ENCODE data around the gene DTX1.
"Not testable (repeated sequence)": the region's sequence is repeated elsewhere in the genome, so short reads cannot be mapped to it uniquely, and the experiment has no call there.

DTX1 gene

DNA sequence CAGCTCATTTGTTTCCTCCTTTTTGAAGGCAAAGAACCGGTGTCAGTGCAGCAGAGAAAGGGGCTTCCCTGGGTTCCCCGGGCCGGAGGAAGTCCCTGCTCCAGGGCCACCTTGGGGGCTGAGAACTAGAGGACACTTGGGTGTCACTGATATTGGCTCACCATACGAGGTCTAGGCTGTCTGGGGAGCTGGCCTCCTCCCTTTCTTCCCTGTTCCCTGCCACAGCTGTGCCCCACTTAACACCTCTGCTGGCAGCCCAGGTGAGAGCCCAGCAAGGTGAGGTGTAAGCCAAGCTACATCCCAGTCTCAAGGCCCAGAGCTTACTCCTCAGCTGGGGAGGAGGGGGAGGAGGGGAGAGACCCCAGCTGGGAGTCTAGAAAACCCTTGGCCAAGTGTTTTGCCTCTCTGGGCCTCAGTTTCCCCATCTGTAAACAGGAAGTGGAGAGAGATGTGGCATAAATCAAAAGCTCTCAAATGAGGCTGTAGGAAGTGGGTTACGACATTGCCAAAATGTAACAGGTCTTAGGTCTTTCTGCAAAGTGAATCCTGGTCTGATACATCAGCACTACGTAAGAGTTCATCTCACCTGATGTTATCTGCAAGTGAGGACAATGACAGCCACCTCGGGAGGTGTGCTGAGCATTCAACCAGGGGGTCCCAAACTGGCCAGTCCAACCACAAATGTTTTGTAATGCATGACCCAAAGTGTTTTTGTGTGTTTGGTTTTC is 53.5 kb downstream of the DTX1 start:
- no peak overlapping the region for H3K27ac ChIP-seq

GRCh38 chr12:113111247-113111646 is 54.7 kb downstream of the DTX1 start:
- H3K27ac ChIP-seq: no peak overlapping the region
- DNase-seq (ENCODE audit: low read depth, low spot score): no peak

More for the DNA sequence above, 53.5 kb downstream of the DTX1 start:
- no peak for DNase-seq (ENCODE audit: low read depth, low spot score)

DNA sequence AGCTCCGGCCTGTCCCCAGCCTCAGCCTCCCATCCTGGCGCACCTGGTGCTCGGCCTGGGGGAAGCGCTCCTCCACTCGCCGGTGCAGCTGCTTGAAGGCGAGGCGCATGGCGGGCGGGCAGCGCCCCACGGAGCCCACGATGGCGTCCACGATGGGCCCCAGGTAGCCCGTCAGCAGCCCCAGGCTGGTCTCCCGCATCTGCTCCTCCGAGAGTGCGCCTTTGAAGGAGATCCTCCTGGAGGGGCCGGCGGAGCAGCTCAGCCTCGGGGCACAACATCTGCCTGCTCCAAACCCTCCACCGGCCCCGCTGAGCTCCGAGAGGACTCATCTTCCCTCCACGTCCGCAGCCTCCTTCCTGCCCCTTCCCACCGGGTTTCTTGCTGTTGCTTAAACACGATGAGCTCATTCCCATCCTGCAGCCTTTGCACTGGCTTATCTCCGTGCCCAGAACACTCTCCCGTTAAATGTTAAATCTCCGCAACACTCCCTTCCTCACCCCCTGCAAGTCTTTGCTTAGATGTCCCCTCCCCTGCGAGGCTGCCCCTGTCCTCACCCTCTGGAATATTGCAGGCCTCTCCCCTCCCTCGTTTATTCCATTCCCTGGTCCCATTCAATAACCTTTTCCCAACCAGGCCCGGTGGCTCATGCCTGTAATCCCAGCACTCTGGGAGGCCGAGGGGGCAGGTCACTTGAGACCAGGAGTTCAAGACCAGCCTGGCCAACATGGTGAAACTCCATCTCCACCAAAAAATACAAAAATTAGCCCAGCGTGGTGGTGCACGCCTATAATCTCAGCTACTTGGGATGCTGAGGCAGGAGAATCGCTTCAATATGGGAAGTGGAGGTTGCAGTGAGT is 55.7 kb downstream of the DTX1 start:
- no peak overlapping the region for H3K27ac ChIP-seq
- no peak for DNase-seq (ENCODE audit: low read depth, low spot score)

- H3K27ac ChIP-seq: no peak overlapping the region
- DNase-seq (ENCODE audit: low read depth, low spot score): no peak
Observed at GRCh38 chr12:113113397-113113796, 56.9 kb downstream of the DTX1 start.

- DNase-seq (ENCODE audit: low read depth, low spot score): no peak
- no peak overlapping the region for H3K27ac ChIP-seq
Observed at GRCh38 chr12:113114447-113115178, 58.1 kb downstream of the DTX1 start.

DNA sequence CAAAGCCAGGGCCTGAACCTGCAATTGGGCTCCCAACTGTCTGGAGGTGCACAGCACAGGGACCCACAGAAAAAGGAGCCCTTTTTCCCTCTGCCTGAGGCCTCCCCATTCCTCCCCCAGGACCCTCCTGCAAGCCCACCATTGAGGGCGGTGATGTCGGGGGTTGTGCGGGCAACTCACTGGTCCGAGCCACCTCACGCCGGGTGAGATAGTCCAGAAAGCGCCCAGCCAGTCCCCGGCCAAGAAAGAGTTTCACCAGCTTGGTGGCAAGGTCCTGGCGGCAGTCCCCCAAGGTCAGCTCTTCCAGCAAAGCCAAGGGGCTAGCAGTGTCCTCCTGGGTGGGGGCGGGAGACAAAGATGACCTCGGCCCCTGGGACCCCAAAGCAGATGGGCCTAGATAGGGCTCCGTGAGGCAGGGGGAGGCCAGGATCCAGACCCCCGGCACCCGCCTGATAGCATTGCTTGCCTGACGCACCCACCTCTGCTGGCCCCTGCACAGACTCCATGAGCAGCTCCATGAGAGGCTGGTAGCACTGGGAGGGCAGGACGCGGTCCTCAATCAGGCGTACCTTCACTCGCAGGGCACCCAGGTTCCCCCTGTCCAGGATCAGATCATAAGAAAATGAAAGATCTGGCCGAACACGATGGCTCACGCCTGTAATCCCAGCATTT is 59.1 kb downstream of the DTX1 start:
- no peak overlapping the region for H3K27ac ChIP-seq
- DNase-seq (ENCODE audit: low read depth, low spot score): no peak

GRCh38 chr12:113116875-113117274 is 60.3 kb downstream of the DTX1 start:
- DNase-seq (ENCODE audit: low read depth, low spot score): no peak
- H3K27ac ChIP-seq: no peak overlapping the region

- DNase-seq (ENCODE audit: low read depth, low spot score); H3K27ac ChIP-seq: not testable (repeated sequence)
Observed at GRCh38 chr12:113117684-113118083, 61.2 kb downstream of the DTX1 start.

DNA sequence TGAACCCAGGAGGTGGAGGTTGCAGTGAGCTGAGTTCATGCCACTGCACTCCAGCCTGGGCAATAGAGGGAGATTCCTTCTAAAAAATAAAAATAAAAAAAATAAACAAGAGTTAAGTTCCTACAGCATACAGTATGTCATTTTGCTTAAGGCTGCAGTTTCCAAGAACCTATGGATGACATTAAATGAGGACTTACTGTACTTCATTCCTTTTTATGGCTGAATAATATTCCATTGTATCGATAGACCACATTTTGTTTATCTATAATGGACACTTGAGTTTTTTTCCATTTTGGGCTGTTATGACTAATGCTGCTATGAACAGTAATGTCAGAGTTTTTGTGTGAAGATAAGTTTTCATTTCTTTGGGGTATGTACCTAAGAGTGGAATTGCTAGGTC is 61.6 kb downstream of the DTX1 start:
- H3K27ac ChIP-seq: no peak overlapping the region
- no peak for DNase-seq (ENCODE audit: low read depth, low spot score)

DNA sequence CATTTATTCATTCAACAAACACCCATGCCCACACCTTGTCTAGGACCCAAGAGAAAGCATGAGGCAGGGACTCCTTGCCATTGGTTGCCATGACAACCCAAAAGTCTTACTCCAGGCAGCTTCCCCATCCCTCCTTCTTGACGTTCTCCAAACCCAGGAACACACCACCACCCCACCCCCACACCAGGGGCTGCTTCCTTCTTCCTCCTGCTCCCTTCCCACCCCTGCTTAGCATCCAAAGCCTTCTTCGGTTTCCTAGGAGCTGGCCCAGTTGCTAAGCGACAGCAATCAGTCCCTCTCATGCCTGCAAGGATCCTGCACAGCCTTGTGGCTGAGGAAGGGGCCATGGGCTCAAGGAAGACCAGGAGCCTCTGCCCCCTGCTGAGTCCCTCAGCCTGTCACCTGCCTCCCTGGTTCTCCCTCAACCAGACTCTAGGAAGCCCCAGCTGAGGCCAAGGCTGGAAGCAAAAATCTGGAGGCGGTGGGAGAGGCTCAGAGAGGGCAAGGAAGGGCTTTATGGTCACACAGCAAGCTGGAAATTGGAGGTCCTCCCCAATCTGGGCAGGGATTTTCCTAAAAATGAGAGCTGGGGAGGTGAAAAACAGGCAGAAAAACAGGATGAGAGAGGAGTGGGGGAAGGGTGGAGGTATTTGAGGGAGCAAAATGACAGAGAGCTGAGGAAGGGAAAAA is 63.6 kb downstream of the DTX1 start:
- H3K27ac ChIP-seq: no peak overlapping the region
- DNase-seq (ENCODE audit: low read depth, low spot score): no peak

GRCh38 chr12:113120670-113121370 is 64.3 kb downstream of the DTX1 start:
- DNase-seq (ENCODE audit: low read depth, low spot score): no peak
- H3K27ac ChIP-seq: no peak overlapping the region

DNA sequence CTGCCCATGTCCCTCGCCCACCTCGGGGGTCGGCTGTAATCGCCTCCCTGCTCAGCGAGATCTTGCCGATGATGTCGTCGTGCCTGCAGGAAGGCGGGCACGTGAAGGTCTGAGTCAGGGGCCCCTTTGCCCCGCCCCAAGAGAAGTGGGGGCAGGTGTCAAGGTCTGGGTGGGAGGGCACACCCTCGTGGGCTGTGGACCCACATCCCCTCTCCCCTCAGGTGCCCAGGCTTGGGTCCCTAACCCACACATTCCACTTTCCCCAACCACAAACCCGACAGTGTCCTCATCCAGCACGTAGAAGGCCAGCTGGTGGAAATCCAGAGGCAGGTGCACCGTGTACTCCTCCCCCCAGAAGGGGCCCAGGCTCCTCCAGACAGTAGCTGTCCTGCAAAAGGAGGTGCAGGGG is 71.3 kb downstream of the DTX1 start:
- H3K27ac ChIP-seq: no peak overlapping the region
- DNase-seq (ENCODE audit: low read depth, low spot score): no peak

DNA sequence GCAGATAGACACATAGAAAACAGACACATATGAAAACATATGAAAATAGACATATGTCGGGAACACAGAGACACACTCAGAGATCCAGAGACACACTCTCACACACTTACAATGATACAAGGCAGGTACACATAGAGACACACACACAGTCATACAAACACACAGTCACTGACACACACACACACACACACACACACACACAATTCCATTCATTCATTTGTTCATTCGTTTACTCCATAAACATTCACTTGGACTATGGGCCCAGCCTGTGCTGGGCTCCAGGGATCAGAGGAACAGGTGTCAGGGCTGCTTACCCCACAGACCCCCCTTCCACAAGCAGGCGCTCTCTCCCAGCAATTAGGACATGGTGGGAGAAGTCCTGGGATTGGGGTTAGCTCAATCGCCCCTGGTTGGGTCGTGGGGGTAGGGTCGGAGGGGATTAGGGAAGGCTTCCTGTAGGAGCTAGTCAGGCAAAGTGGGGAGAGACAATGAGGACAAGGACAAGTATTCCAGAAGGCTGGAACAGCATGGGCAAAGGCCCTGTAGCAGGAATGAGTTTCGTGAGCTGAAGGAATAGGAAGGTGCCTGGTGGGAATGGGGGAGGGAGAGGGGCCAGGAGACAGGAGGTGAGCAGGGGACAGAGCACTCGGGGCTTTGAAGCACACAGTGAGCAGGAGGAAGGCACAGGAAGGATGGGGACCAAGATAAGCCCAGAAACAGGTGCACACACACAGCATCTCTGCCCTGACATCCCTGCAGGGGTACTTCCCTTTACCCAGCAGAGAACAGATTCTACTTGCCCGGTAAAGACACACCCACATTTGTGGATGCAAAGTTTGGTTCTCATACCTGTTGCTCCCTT is 72.5 kb downstream of the DTX1 start:
- no peak for DNase-seq (ENCODE audit: low read depth, low spot score)
- no peak overlapping the region for H3K27ac ChIP-seq

DNA sequence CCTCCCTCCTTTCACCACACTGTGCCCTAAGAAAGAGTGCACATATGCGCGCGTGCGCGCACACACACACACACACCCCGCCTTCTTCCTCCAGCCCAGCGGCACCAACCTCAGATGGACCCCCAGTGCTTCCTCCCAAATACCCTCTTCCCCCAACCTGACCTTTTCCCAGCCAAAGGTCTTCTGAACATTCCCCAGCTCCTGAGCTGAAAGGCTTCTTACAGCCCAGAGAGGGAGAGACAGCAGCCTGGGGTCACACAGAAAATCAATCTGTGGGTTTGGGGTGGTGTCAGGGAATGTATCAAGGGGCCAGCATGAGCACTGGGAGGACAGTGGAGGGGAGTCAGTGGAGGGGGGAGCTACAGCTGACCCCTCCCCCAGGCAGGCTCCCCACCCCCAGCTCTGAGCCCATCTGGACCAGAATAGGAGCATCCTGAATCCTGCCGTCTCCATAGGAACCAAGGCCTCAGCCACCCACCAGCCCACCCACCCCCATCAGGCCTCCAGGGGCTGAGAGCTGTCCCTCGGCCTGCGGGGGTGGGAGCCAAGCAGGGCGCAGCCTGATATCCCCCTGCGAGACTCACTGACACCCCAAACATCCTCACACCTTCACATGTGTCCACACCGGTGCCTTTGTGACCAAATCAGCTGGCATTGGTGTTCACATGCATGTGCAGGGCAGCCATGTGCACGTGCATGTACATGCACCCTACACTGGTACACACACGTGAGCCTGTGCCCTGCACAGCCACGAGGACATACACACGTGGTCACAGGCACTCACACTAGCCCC is 73.3 kb downstream of the DTX1 start:
- H3K27ac ChIP-seq: no peak overlapping the region
- no peak for DNase-seq (ENCODE audit: low read depth, low spot score)

DNA sequence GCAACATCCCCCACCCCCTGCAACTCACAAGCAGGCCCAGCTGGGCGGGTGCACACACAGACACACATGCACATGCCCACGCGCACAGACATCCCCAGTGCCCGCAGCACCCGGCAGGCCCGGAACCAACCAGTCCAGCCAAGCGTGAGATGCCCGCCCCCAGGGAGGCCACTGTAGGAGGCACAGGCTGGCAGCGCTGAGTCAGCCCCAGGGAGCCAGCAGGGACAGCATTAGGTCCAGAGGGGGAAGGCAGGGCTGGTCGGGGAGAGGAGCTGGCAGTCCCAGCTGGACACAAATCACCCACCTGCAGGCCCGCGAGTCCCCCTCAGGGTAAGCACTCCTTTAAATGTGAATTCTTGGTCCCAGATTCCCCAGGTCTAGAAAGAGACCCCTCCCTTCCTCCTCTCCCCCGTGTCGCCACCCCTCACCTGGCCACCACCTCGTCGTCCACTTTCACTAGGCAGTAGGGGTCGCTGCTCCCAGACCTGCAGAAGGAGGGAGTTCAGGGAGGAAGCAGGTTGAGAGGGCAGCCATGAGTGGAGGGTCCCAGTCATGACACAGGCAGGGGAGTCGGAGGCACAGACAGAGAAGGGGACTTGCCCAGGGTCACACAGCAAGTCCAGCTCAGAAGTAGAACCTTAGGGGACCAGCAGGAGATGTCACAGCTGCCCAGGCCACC is 74.1 kb downstream of the DTX1 start:
- no peak for DNase-seq (ENCODE audit: low read depth, low spot score)

DNA sequence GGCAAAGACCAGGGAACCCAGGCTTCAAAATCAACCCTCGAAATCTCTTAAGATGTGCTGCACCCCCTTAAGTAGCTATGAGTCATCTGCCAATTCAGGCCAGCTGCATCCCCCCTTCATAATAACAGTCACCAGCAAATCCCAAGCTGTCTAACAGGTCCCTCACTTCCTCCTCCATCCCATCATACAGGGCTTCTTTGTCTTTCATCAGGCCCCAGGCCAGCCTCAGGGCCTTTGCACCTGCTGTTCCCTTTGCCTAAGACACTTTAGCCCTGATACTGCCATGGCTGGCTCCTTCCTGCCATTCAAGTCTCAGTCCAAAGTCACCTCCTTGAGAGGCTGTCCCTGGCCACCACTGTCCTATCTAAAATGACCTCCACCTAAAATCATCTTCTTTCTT is 75.0 kb downstream of the DTX1 start:
- no peak for DNase-seq (ENCODE audit: low read depth, low spot score)
- H3K27ac ChIP-seq: no peak overlapping the region

More for the DNA sequence above, 74.1 kb downstream of the DTX1 start:
- no peak overlapping the region for H3K27ac ChIP-seq

GRCh38 chr12:113133036-113133435 is 76.5 kb downstream of the DTX1 start:
- no peak overlapping the region for H3K27ac ChIP-seq
- no peak for DNase-seq (ENCODE audit: low read depth, low spot score)
